IPS-15b (cell line): ENCODE measurements around the gene ARHGAP26.

Experiments used
- H3K27me3 ChIP-seq: one replicate; pipeline ENCODE4 v1.6.1; 2013; ENCODE audit warnings: low read length; ENCODE audit not compliant: control insufficient read depth, insufficient read depth
- H3K36me3 ChIP-seq: one replicate; pipeline ENCODE4 v1.6.1; 2013; ENCODE audit warnings: low read length; ENCODE audit not compliant: control insufficient read depth, insufficient read depth
- H3K4me1 ChIP-seq: one replicate; pipeline ENCODE4 v1.6.1; 2013; ENCODE audit warnings: mild to moderate bottlenecking, low read length; ENCODE audit not compliant: control insufficient read depth, insufficient read depth
- H3K4me3 ChIP-seq: one replicate; pipeline ENCODE4 v1.5.1; 2013; ENCODE audit warnings: low read depth, low read length
- H3K9ac ChIP-seq: one replicate; pipeline ENCODE4 v1.6.1; 2013; ENCODE audit warnings: low read depth, mild to moderate bottlenecking, low read length
- H3K9me3 ChIP-seq: one replicate; pipeline ENCODE4 v1.6.1; 2013; ENCODE audit warnings: mild to moderate bottlenecking, low read length; ENCODE audit not compliant: control insufficient read depth, insufficient read depth

Gene ARHGAP26

DNA sequence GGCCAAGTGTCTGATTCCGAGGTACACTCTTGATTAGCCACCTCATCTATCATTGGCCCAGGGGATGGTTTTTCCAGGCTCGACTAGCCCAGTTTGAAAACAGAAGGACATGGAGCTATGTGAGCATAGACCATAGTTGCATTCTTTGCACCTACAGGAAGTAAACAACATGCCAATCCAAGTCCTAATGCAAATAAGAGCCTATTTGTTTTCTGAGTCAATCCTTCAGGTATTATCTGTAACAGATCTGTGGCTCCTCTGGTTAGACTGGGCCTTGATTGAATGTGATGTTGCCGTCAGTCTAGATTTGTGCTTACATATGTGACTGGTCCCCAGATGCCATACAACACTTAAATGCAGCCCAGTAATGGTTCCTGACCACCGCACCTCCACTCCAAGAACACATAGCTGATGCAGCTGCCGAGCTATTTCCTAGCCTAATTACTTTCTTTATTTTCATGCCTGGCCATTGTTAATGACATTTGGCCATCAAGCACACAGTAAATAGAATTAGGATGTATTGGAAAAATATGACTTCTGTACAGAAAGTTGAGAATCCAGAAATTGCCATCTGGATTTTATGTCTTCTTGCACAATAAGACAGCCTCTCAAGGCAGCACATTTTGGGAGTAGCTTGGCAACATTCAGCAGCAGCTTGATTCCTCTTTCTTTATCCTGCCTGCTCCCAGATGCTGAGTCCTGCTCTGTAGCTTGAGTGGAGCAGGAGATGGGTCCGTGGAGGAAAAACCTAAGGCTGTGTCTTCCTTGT, 29.5 kb upstream of the ARHGAP26 start:
- H3K9ac ChIP-seq: no peak overlapping the region
- H3K4me1 ChIP-seq: peaks cover 5% of the 10 kb centered on the region
- no peak overlapping the region for H3K4me3 ChIP-seq
- no peaks in the 10 kb centered on the region for H3K9me3 ChIP-seq
- no peaks in the 10 kb centered on the region for H3K27me3 ChIP-seq
- no peaks in the 10 kb centered on the region for H3K36me3 ChIP-seq

GRCh38 chr5:142743592-142744441, 26.4 kb upstream of the ARHGAP26 start:
- Histone ChIP-seq H3K9me3 (no peaks in the 10 kb centered on the region), H3K9ac (no peak overlapping the region), H3K27me3 (no peaks in the 10 kb centered on the region), H3K4me3 (no peak overlapping the region), H3K4me1 (peaks cover 5% of the 10 kb centered on the region), H3K36me3 (no peaks in the 10 kb centered on the region)

DNA sequence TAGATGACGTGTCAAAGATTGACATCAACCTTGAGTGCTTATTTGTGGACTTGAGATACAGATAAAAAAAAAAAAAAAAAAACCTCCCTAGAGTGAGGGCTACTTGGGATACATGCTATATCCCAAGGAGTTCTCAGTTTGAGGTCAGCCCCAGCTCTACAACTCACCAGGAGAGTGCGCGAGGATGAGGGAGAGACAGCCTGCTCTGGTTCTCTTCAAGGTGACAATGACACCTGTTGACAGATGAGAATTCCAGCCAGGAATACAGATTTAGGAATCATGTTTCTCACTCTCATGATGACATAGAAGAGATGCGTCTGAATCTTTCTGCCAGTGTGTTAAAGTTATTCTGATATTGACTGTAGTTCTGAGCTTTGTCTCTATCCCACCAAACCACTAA, 24.9 kb upstream of the ARHGAP26 start:
- Histone ChIP-seq H3K4me1 (peaks cover 5% of the 10 kb centered on the region), H3K4me3 (no peak overlapping the region)

DNA sequence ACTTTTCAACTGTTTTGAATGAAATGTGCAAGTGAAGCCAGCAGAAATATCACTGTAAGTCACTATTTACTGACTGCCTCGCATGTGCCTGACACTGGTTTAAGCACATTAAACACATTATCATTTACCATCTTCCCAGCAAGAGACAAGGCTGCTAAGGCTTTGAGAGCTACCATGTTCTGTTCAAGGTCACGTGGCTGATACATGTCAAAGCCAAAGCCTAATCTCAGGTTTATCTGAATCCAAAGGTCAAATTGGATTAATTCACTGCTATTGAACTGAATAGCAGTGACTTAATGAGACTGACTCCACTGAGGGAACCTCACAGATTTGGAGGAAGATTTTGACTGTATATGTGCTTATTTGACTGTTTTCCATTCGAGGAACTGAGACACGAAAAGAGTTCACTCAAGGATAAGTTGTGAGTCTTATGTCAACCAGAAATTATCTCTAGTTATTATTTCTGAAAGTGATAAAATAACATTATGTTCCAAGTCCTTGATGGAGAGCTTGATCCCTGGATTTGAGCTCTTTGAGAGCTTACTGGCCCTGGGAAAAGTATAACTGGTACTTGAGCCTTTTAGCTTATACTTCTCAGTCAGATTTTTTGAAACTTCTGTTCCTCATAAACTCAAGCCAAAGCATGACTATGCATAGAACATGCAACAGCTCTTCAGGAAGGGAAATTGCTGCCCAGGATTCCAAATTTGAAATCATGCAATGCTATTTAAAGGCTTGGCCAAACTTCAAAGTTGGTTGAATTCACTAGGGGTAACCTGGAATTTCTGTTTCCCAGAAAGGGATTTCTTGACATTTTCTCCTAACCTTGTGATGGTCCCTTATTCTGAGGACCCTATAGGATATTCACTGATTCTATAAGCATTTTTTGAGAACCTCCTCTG, 23.4 kb upstream of the ARHGAP26 start:
- peaks cover 5% of the 10 kb centered on the region for H3K4me1 ChIP-seq
- no peaks in the 10 kb centered on the region for H3K9me3 ChIP-seq
- no peak overlapping the region for H3K4me3 ChIP-seq
- H3K27me3 ChIP-seq: no peaks in the 10 kb centered on the region
- H3K9ac ChIP-seq: no peak overlapping the region
- no peaks in the 10 kb centered on the region for H3K36me3 ChIP-seq

More for the DNA sequence above, 24.9 kb upstream of the ARHGAP26 start:
- Histone ChIP-seq H3K27me3 (no peaks in the 10 kb centered on the region), H3K36me3 (no peaks in the 10 kb centered on the region), H3K9me3 (no peaks in the 10 kb centered on the region), H3K9ac (no peak overlapping the region)

- no peaks in the 10 kb centered on the region for H3K36me3 ChIP-seq
- H3K9ac ChIP-seq: no peak overlapping the region
- H3K27me3 ChIP-seq: no peaks in the 10 kb centered on the region
- H3K9me3 ChIP-seq: no peaks in the 10 kb centered on the region
- no peak overlapping the region for H3K4me3 ChIP-seq
- H3K4me1 ChIP-seq: peaks cover 5% of the 10 kb centered on the region
Measured at GRCh38 chr5:142748132-142748531, 22.0 kb upstream of the ARHGAP26 start.

GRCh38 chr5:142748568-142749249, 21.5 kb upstream of the ARHGAP26 start:
- Histone ChIP-seq H3K36me3 (no peaks in the 10 kb centered on the region), H3K4me3 (no peak overlapping the region), H3K4me1 (peaks cover 1% of the 10 kb centered on the region), H3K27me3 (no peaks in the 10 kb centered on the region), H3K9ac (no peak overlapping the region), H3K9me3 (no peaks in the 10 kb centered on the region)

DNA sequence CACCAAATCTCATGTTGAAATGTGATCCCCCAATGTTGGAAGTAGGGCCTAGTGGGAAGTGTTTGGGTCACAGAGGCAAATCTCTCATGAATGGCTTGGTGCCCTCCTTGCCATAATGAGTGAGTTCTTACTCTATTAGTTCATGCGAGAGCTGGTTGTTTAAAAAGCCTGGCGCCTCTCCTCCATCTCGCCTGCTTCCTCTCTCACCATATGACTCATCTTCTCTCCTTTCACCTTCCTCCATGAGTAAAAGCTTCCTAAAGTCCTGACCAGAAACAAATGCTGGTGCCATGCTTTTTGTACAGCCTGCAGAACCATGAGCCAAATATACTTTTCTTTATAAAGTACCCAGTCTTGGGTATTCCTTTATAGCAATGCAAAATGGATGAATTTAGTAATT, 20.9 kb upstream of the ARHGAP26 start:
- H3K4me1 ChIP-seq: no peaks in the 10 kb centered on the region
- H3K27me3 ChIP-seq: no peaks in the 10 kb centered on the region
- H3K4me3 ChIP-seq: no peak overlapping the region
- H3K9ac ChIP-seq: no peak overlapping the region
- H3K36me3 ChIP-seq: no peaks in the 10 kb centered on the region
- no peaks in the 10 kb centered on the region for H3K9me3 ChIP-seq

DNA sequence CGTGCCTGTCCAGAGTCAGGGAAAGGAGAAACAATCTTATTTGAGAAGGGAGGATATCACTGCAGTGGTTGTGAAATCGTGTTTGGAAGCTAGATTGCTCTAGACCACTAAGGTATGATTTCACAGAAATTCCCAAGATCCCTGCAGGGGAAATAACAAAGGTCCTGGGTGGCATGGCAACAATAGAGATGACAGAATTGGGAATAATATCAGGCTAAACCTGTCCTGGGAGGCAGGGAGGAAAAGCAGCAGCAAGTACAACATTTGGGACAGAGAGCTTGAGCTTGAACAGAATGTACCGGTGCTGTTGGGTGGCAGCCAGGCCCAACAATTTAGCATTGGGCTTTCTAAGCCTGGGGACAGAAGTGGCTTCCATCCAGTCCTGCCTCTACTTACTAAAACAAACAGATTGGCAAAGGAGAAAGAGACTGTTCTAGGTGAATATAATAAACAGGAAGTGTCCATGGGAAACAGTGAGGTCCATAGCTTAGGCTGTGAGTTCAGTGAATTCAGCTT, 17.0 kb upstream of the ARHGAP26 start:
- Histone ChIP-seq H3K9ac (no peak overlapping the region), H3K27me3 (no peaks in the 10 kb centered on the region), H3K4me3 (no peak overlapping the region), H3K4me1 (peaks cover 2% of the 10 kb centered on the region), H3K36me3 (no peaks in the 10 kb centered on the region), H3K9me3 (no peaks in the 10 kb centered on the region)

DNA sequence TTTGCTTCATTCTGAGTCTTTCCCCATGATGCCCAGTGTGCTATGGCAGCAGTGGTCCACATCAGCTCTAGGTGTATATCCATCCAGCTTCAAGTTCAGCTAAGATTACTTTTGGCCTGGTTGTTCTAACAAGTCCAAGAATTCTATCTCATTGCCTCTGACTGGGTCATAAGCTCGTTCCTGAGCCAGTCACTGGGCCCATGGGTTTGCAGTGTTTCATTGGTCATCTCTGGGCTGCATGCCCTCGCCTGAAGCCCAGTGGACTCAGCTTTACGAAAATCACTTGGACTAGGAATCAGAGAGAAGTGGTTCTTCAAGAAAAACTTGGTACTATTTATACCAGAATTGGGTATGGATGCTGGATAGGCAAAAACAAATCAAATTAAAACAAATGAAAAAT, 16.1 kb upstream of the ARHGAP26 start:
- H3K4me1 ChIP-seq: peaks cover 2% of the 10 kb centered on the region
- no peaks in the 10 kb centered on the region for H3K9me3 ChIP-seq
- no peak overlapping the region for H3K4me3 ChIP-seq
- no peak overlapping the region for H3K9ac ChIP-seq
- no peaks in the 10 kb centered on the region for H3K36me3 ChIP-seq
- H3K27me3 ChIP-seq: no peaks in the 10 kb centered on the region

DNA sequence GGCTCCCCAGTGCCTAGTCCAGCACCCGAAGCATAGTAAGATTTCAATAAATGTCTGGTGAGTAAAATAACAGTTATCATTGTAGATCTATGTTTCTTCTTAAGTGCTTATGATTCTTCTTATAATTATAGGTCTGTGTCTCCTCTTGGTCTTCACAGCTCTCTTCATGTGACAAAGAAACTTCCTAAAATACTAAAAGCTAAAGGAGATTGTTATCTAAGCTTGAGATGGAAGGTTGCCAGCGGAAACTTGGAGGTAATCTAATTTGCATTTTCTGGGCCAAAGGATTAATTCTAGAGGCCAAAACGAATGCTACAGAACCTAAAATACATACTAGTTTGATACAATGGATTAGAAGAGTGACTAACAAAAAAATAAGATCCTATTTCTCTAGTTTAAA, 13.6 kb upstream of the ARHGAP26 start:
- Histone ChIP-seq H3K36me3 (no peaks in the 10 kb centered on the region), H3K27me3 (no peaks in the 10 kb centered on the region), H3K9me3 (no peaks in the 10 kb centered on the region), H3K9ac (no peak overlapping the region), H3K4me1 (peaks cover 2% of the 10 kb centered on the region), H3K4me3 (no peak overlapping the region)

GRCh38 chr5:142757564-142757963, 12.6 kb upstream of the ARHGAP26 start:
- no peaks in the 10 kb centered on the region for H3K36me3 ChIP-seq
- H3K9ac ChIP-seq: no peak overlapping the region
- no peak overlapping the region for H3K4me3 ChIP-seq
- no peaks in the 10 kb centered on the region for H3K9me3 ChIP-seq
- H3K27me3 ChIP-seq: no peaks in the 10 kb centered on the region
- peaks cover 2% of the 10 kb centered on the region for H3K4me1 ChIP-seq
